CD4-positive, alpha-beta T cell treated with Interleukin-6 at 100 ng/mL for 8 hours (primary cell): Measurements from ENCODE around the gene DUT.
A peak's percentile ranks its signal among the peaks of the same experiment; 100 is the strongest.
"Not testable (repeated sequence)": the region's sequence is repeated elsewhere in the genome, so short reads cannot be mapped to it uniquely, and the experiment has no call there.

Source experiments
- DNase-seq: peaks from one replicate; pipeline ENCODE4 v3.0.0-alpha.2; 2020; ENCODE audit warnings: mixed read lengths, low spot score

Gene DUT

DNA sequence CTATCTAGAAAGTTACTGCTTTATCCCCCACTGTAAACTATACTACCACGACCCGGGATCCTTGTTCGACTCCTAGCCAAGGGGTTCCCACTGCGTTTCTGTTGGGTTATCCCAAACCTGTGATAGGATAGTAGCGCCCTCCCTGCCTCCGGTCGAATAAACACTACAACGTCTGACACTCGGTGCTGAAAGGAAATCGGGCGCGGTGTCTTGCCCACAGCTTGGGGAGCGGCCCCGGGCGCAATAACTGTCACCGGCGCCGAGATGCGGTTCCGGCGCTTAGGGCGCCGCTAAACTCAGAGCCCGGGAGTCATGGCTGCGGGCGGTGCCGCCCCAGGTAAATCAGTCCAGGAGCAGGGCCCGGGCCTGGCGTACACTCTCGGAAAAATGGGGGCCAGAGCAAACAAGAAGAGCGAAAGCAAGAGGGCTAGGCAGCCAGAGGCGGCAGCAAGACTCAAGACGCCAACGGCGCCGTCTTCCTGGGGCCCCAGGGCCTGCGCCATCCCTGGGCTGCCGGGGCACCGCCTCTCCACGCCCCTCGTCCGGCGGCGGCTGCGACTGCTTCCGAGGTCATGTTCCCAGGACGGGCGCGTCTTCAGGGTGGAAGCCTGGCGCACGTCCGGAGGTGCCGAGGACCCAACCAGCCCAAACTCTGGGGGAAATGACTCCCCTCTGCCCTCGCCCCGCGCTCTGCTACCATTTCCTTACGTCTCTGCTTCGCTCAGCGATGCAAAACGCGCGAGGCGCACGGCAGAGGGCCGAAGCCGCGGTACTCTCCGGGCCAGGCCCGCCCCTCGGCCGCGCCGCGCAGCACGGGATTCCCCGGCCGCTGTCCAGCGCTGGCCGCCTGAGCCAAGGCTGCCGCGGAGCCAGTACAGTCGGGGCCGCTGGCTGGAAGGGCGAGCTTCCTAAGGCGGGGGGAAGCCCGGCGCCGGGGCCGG, at the start of gene DUT:
TSS of gene DUT (plus strand) at position 575 of the 941 bp plus-strand sequence. CDS start at position 662, 87 bp downstream.
- DNase-seq: peak; percentile 79

GRCh38 chr15:48281674-48282073, 49.6 kb upstream of the DUT start:
- DNase-seq: no peak

GRCh38 chr15:48282216-48282615, 49.0 kb upstream of the DUT start:
- no peak for DNase-seq

GRCh38 chr15:48283396-48284145, 47.7 kb upstream of the DUT start:
- DNase-seq: no peak

DNA sequence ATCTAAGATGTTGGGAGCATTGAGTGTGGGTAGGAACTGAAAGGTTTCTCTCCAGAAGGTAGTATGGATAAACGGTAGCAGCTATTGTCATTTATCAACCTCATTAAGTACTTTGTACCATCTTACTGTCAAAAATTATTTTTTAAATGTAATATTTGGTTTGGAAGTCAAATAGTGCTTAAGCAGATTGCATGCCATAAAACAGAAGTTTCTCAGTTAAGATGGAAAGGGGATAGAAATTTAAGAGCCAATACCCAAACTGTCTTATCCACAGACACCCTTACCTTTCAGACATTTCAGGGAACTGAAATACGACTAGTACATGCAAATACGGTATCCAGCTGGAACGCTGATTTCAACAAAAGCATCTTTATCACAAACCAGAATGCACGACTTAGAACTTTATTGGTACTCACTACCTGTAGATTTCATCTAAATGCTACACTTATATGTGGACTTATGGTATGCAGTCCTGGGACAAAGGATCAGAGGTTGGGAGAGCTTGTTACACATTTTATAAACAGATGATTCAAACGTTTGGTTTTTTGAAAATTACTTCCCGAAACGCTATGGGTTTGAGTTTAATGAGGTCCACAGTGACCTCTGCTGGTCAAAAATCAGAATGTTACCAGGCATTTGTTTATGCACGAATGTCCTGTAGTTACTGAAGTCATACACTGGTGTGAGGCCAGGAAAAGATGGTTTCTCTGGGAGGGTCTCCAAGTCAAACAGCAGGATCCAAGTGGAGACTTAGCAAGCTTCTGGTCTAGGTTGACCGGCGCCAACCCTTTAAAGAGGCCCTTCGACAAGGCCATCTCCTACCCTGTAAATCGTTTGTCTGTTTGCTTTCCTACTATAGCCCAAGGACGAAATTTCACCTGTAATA, 45.7 kb upstream of the DUT start:
- DNase-seq: peak; percentile 33

DNA sequence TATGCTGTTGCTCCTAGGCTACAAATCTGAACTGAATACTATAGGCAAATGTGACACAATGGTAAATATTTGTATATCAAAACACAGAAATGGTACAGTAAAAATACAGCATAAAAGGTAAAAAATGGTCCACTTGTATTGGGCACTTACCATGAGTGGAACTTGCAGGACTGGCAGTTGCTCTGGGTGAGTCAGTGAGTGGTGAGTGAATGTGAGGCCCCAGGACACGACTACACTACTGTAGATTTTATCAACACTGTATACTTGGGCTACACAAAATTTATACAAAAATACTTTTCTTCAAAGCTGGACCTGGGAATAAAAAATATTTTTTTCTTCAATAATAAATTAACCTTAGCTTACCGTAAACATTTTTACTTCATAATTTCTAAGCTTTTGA, 41.6 kb upstream of the DUT start:
- no peak for DNase-seq

DNA sequence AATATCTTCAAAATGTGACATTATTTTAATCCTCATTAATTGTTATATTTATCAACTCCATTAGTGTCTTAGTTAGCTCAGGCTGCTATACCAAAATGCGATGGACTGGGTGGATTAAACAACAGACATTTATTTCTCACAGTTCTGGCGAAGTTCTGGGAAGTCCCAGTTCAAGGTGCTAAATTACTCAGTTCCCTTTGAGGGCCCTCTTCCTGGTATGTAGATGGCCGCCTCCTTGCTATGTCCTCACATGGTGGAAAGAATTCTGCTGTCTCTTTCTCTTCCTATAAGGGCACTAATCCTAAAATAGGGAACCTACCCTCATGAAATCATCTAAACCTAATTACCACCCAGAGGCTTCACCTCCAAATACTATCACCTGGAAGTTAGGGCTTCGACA, 38.8 kb upstream of the DUT start:
- DNase-seq: no peak

- DNase-seq: no peak
Measured at GRCh38 chr15:48297668-48298067, 33.6 kb upstream of the DUT start.

GRCh38 chr15:48298914-48299313, 32.3 kb upstream of the DUT start:
- DNase-seq: no peak

DNA sequence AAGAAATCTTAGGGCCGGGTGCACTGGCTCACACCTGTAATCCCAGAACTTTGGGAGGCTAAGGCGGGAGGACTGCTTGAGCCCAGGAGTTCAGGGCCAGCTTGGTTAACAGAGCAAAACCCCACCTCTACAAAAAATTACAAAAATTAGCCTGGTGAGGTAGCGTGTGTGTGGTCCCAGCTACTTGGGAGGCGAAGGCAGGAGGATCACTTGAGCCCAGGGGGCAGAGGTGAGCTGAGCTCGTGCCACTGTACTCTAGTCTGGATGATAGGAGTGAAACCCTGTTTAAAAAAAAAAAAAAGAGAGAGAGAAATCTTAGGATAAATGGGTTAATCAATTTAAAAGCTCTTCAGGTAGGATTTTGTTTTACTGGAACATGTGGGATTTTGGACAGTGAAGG, 31.2 kb upstream of the DUT start:
- DNase-seq: no peak

DNA sequence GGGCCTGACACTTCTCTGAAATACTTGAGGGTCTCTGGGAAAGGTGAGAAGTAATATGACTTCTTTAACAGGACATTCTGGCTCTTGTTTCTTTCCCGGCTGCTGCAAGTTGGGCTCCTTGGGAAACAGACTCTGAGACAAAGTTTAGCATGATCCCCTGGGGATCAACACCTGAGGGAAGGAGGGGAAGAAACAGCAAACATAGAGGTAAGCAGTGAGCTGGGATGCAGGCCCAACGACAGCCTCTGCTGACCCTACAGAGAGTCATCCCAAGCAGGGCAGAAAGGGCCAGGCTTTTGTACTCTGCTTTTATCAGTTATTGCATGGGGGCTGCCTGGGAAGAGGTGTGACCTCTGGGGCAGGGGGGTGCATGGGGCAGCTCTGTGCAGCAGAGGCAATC, 26.8 kb upstream of the DUT start:
- no peak for DNase-seq

DNA sequence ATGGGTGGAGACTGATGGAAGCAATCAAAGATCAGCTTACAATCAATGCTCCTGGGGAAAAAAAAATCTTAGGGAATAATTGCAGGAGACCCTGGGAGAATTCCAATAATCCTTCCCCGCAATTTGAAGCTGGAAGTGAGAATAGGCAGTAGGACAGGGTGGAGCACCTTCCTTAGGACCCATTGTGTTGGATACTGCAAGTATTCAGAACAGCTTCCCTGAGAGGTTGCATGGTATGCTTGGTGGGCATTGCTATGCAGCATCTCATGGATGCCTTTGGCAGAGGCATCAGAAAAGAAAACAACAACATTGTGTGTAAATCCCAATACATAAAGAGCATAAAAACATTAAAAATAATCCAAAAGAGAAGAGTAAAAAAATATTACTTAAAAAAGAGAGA, 24.6 kb upstream of the DUT start:
- no peak for DNase-seq

DNA sequence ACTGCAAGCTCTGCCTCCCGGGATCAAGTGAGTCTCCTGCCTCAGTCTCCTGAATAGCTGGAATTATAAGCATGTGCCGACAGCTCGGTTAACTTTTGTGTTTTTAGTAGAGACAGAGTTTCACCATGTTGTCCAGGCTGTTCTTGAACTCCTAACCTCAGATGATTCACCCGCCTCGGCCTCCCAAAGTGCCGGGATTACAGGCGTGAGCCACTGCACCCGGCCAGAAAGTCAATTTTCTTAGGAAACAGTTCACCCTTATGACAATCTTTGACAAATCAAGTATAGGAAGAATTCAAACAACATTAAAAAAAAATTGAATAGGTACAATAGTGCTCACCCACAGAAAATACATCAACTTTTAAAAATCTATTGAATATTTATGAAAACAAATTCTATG, 23.6 kb upstream of the DUT start:
- no peak for DNase-seq

- no peak for DNase-seq
Measured at GRCh38 chr15:48309740-48310139, 21.5 kb upstream of the DUT start.

- no peak for DNase-seq
Measured at GRCh38 chr15:48313216-48313615, 18.0 kb upstream of the DUT start.

DNA sequence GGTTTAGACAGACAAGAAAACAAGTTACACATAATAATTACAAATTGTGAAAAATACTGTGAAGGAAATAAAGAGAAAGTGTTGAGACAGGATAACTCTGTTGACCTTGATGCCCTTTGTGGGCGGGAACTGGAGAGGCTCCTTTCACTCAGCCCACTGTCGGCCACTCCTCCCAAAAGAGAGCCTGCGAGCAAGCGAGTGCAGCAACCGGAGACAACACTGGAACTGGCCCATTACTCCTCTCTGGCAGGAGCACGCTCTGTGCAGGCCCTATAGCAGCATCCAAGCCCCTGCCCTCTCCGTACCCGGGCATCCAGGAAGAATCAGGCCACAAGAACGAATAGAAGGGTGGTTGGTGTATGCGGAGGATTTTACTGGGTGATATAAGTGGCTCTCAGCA, 16.2 kb upstream of the DUT start:
- DNase-seq: no peak

DNA sequence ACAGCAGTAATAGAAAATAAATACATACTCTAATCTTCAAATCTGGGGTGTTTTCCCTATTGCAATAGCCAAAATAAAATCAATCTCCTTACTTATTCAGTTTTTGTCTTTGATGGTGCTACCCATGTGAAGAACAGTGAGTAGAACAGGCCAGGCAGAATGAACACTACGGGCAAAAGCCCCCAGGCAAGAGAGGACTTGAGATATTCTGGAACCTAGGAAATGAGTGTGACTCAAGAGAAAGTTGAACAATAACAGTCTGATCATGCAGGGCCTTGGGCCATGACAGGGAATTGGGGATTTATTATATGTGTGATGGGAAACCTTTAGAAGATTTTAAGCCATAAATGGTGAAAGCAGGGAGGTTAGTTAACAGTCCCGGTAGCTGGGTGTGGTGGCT, 14.0 kb upstream of the DUT start:
- no peak for DNase-seq

DNA sequence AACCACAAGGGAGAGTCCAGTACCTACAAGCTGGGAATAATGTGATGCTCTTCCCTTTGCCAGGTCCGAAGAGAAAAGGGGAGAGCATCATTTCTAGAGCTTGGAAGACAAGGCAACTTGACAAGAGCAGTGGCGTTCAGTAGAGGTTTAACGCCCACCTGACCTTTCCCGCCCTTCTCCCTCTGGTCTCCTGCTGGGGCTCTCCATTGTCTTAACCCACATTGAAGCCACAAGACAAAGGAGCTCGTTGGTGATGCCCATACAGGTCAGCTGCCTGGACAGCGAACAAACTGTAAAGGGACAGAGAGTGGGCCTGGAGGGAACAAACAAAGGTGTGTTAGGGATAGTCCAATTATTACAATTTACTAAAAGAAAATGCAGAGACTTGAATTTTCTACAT, 13.1 kb upstream of the DUT start:
- no peak for DNase-seq

GRCh38 chr15:48323294-48323693, 7.9 kb upstream of the DUT start:
- no peak for DNase-seq

DNA sequence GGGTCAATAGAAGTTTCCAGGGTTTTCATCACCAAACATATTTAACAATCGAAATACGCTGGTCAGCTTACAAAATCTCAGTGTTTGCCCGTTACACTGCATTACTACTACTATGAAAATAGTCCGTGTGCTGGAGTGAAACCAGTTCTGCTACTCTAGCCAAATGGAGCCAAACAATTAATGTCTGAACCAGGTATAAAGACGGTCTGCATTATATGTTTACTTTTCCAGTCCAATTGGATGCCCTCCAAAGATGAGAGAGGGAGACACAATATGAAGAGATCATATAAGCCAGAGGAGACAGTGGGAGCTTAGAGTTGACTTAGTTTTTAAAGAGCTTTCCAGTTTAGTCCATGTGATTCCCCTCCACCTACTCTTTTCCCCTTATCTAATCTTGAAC, 6.3 kb upstream of the DUT start:
- DNase-seq: no peak

- no peak for DNase-seq
Measured at GRCh38 chr15:48325400-48325799, 5.8 kb upstream of the DUT start.

DNA sequence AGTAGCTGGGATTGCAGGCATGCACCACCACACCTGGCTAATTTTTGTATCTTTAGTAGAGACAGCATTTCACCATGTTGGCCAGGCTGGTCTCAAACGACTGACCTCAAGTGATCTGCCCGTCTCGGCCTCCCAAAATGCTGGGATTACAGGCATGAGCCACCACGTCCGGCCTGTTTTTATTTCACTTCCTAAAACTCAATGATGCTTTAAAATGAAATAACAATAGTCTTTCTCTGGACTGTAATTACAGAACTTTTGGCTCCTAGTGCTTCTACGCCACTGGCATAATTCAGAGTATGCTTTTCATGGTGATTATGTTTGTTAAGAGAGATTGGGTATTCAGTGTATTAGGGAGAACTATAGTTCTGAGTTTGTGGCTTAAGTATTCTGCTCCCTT, 5.0 kb upstream of the DUT start:
- not testable (repeated sequence) for DNase-seq
